Calu3 (cell line): Measurements from ENCODE around the gene C9. TPM values are rescaled to one million over a fixed set of nuclear protein-coding genes. Genes with fewer than 3 reads are reported as not detected.

Source experiments
- BruUV-seq: library from RNA; stranded (reverse); fragments of 400-500 nt; replicated peaks from 2 replicates; lab custom pipeline; 2021; lab: Mats Ljungman, UMichigan
- CTCF ChIA-PET: fragments of 300-600 bp; sonication (Branson Sonifier 250); formaldehyde crosslinking; loops from one replicate; lab custom pipeline; 2022; ENCODE audit warnings: antibody characterized with exemption; lab: Charles Lee
- DNase-seq: peaks from one replicate; pipeline ENCODE4 v3.0.0; 2022
- H3K27ac Mint-ChIP-seq: one replicate; pipeline ENCODE4 v1.8.0; 2022; ENCODE audit warnings: mixed read lengths; ENCODE audit not compliant: unreplicated experiment
- H3K27me3 Mint-ChIP-seq: one replicate; pipeline ENCODE4 v1.8.0; 2022; ENCODE audit warnings: mixed read lengths; ENCODE audit not compliant: unreplicated experiment
- H3K36me3 Mint-ChIP-seq: one replicate; pipeline ENCODE4 v1.8.0; 2022; ENCODE audit warnings: mild to moderate bottlenecking, moderate library complexity, mixed read lengths; ENCODE audit not compliant: insufficient read depth, unreplicated experiment
- H3K4me1 Mint-ChIP-seq: one replicate; pipeline ENCODE4 v1.8.0; 2022; ENCODE audit warnings: mild to moderate bottlenecking, low read depth, mixed read lengths; ENCODE audit not compliant: unreplicated experiment
- H3K4me3 Mint-ChIP-seq: one replicate; pipeline ENCODE4 v1.8.0; 2022; ENCODE audit warnings: mild to moderate bottlenecking, low read depth, moderate library complexity, mixed read lengths; ENCODE audit not compliant: unreplicated experiment
- H3K9me3 Mint-ChIP-seq: one replicate; pipeline ENCODE4 v1.8.0; 2022; ENCODE audit warnings: low read depth, mixed read lengths; ENCODE audit not compliant: unreplicated experiment
- intact Hi-C: fragments of 100-400 bp; cut with micrococcal nuclease; formaldehyde crosslinking; loops from one replicate; pipeline ENCODE4 v1.10.0; 2022; ENCODE audit not compliant: unreplicated experiment
- total RNA-seq: library from RNA; stranded (reverse); gene quantifications from 2 replicates; pipeline ENCODE4 v1.2.3, GENCODE V29; 2022
- TF ChIP-seq, protein P1 (sequence below): fragments of 200-600 bp; IDR thresholded peaks from one replicate; pipeline ENCODE4 v1.8.0; 2022; ENCODE audit warnings: antibody characterized with exemption; ENCODE audit not compliant: unreplicated experiment

The C9 gene
- total RNA-seq, 1 experiment from 2014 or later, result not detected

DNA sequence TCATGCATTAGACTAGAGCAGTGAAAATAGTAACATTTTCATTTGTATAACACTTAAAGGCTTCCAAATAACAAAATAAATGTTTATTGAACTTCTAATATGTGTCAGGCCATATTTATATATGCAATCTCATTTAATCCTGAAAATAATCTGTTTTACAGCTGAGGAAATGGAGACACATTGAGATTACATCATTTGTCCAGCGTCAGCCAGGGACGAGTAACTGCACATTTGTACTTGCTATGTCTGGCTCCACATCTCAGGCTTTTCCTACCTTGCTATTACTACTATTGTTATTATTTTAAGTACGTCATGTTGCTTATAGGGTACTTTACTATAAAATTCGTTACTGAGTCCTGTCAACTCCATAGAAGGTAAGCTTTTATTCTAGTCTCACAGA, 3.8 kb upstream of the C9 start:
- H3K27ac Mint-ChIP-seq, result no peak overlapping the region
- BruUV-seq, result no TSS peak
- TF ChIP-seq, protein P1, sequence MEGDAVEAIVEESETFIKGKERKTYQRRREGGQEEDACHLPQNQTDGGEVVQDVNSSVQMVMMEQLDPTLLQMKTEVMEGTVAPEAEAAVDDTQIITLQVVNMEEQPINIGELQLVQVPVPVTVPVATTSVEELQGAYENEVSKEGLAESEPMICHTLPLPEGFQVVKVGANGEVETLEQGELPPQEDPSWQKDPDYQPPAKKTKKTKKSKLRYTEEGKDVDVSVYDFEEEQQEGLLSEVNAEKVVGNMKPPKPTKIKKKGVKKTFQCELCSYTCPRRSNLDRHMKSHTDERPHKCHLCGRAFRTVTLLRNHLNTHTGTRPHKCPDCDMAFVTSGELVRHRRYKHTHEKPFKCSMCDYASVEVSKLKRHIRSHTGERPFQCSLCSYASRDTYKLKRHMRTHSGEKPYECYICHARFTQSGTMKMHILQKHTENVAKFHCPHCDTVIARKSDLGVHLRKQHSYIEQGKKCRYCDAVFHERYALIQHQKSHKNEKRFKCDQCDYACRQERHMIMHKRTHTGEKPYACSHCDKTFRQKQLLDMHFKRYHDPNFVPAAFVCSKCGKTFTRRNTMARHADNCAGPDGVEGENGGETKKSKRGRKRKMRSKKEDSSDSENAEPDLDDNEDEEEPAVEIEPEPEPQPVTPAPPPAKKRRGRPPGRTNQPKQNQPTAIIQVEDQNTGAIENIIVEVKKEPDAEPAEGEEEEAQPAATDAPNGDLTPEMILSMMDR, result no peak
- H3K36me3 Mint-ChIP-seq, result no peaks in the 10 kb centered on the region
- no peak overlapping the region for H3K4me3 Mint-ChIP-seq
- peaks cover 24% of the 10 kb centered on the region for H3K4me1 Mint-ChIP-seq
- no peaks in the 10 kb centered on the region for H3K9me3 Mint-ChIP-seq
- intact Hi-C loops, result no loop called here
- CTCF ChIA-PET, result no interaction called here
- no peaks in the 10 kb centered on the region for H3K27me3 Mint-ChIP-seq
- no peak for DNase-seq

DNA sequence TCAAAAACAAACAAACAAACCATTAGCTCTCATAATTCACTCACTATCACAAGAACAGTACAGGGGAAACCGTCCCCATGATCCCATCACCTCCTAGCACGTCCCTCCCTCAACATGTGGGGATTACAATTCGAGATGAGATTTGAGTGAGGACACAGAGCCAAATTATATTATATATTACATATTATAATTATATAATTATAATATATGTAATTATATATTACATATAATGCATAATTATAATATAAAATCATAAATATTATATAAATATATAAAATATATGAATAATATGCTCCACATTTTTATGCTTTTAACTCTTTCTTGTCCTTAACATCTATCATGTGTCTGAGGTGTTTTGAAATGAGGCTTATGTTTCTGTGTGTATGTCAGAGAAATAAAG, 3.4 kb upstream of the C9 start:
- TF ChIP-seq, protein P1, result no peak
- intact Hi-C loops, result no loop called here
- CTCF ChIA-PET, result no interaction called here

DNA sequence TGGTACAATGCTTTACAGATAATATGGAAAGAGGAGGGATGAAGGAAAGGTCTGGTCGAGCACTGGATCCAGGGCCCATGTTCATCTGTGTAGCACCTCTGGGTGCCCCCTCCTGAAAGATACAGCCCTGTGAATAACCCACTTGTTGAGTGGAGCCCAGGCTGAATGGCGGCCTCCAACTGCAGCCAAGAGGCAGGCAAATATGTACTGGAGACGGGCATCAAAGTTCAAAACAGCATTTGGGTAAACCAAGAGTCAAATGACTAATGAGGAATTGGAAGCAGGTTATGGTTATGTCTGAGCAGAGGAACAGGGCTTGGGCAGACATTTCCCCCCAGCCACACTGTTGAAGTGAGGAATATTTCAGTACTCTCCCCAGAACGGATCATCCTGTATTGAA, 1.1 kb downstream of the C9 start:
- Mint-ChIP-seq H3K36me3 (peaks cover 6% of the 10 kb centered on the region), H3K9me3 (peaks cover 4% of the 10 kb centered on the region), H3K27me3 (no peaks in the 10 kb centered on the region), H3K4me3 (no peak overlapping the region), H3K27ac (no peak overlapping the region), H3K4me1 (peaks cover 26% of the 10 kb centered on the region)
- no peak for DNase-seq
- intact Hi-C loops, result no loop called here
- CTCF ChIA-PET, result no interaction called here
- BruUV-seq, result no TSS peak
- TF ChIP-seq, protein P1, result no peak

More for the DNA sequence above, 3.4 kb upstream of the C9 start:
- H3K4me3 Mint-ChIP-seq, result no peak overlapping the region
- H3K9me3 Mint-ChIP-seq, result no peaks in the 10 kb centered on the region
- H3K36me3 Mint-ChIP-seq, result no peaks in the 10 kb centered on the region
- BruUV-seq, result no TSS peak
- no peak overlapping the region for H3K27ac Mint-ChIP-seq
- DNase-seq, result no peak
- H3K27me3 Mint-ChIP-seq, result no peaks in the 10 kb centered on the region
- H3K4me1 Mint-ChIP-seq, result peaks cover 20% of the 10 kb centered on the region

DNA sequence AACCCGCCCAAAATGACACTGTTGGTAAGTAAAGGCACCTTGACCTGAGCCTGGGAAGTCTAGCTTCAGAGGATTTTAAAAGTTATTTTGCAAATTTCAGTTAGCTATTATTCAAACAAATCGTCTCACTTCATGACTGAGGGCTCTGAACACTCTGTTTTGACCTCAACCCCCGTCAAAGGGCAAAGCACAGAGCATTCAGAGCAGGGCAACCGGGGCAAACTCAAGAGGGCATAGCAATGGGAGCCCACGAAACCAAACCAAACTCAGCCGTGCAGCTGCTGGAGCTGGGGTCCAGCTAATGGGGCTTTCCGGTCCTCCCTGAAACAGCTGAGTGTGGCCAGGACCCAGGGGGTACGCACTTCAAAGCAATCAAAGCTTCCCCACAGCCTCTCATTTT, 1.6 kb downstream of the C9 start:
- no peaks in the 10 kb centered on the region for H3K27me3 Mint-ChIP-seq
- peaks cover 6% of the 10 kb centered on the region for H3K36me3 Mint-ChIP-seq
- H3K27ac Mint-ChIP-seq, result no peak overlapping the region
- DNase-seq, result no peak
- TF ChIP-seq, protein P1, result no peak
- CTCF ChIA-PET, result no interaction called here
- no TSS peak for BruUV-seq
- H3K9me3 Mint-ChIP-seq, result peaks cover 5% of the 10 kb centered on the region
- H3K4me1 Mint-ChIP-seq, result peaks cover 26% of the 10 kb centered on the region
- no peak overlapping the region for H3K4me3 Mint-ChIP-seq
- intact Hi-C loops, result no loop called here
